Right lobe of liver (tissue), 4 donors: ENCODE data around the gene ADGRV1.

Experiments used
- CTCF ChIP-seq, 4 donors: fragments of 200-600 bp in 3 of 4; fragments of 450-650 bp in 1 of 4; IDR thresholded peaks; one replicate each; pipeline versions ENCODE4 v1.5.1 to v1.8.0; 2016 to 2022; ENCODE audit warnings: antibody characterized with exemption in 4 of 4, mild to moderate bottlenecking in 2 of 4
- POLR2A ChIP-seq: fragments of 450-650 bp; IDR thresholded peaks from one replicate; pipeline ENCODE4 v1.6.1; 2017; ENCODE audit warnings: antibody characterized with exemption, mild to moderate bottlenecking
- donor health status: DM: no; HTN: no; CAD: no.
- donor health status: DM: no; HTN: no; CAD: no.
- donor health status: DM: no; HTN: yes; CAD: no.

- no peak for TF ChIP-seq CTCF (IDR thresholded peaks at IDR 0.05)
- TF ChIP-seq POLR2A, result no peak
These were observed 314.5 kb downstream of the ADGRV1 start for GRCh38 chr5:90873033-90873517.
